MM.1S (cell line): ENCODE data around the gene UBL5.

Source experiments
- DNase-seq: peaks from one replicate; pipeline ENCODE4 v3.0.0-alpha.2; 2015
- H2AFZ ChIP-seq: fragments of 300-600 bp; sonication (generic); 2 replicates; pipeline ENCODE4 v1.6.0; 2016; ENCODE audit warnings: antibody characterized with exemption, low read length
- H3F3A ChIP-seq: fragments of 300-600 bp; sonication (generic); 2 replicates; pipeline ENCODE4 v1.6.1; 2016; ENCODE audit warnings: mild to moderate bottlenecking, antibody characterized with exemption, low read length, moderate library complexity, mixed read lengths; ENCODE audit not compliant: insufficient read depth
- H3K27ac ChIP-seq: fragments of 300-600 bp; sonication (generic); 2 replicates; pipeline ENCODE4 v1.5.1; 2016; ENCODE audit warnings: mild to moderate bottlenecking, low read length
- H3K27me3 ChIP-seq: fragments of 300-600 bp; sonication (generic); replicated peaks from 2 replicates; pipeline ENCODE4 v1.6.0; 2016; ENCODE audit warnings: low read length; ENCODE audit not compliant: insufficient read depth
- H3K36me3 ChIP-seq: fragments of 300-600 bp; sonication (generic); replicated peaks from 2 replicates; pipeline ENCODE4 v1.6.1; 2016; ENCODE audit warnings: mild to moderate bottlenecking, low read length, mixed read lengths; ENCODE audit not compliant: insufficient read depth
- H3K4me1 ChIP-seq: fragments of 300-600 bp; sonication (generic); 2 replicates; pipeline ENCODE4 v1.6.1; 2016; ENCODE audit warnings: low read length, mixed read lengths
- H3K4me2 ChIP-seq: fragments of 300-600 bp; sonication (generic); 2 replicates; pipeline ENCODE4 v1.6.0; 2016; ENCODE audit warnings: low read depth, low read length
- H3K4me3 ChIP-seq: fragments of 300-600 bp; sonication (generic); 2 replicates; pipeline ENCODE4 v1.5.1; 2016; ENCODE audit warnings: low read length, mixed read lengths
- H3K79me2 ChIP-seq: fragments of 300-600 bp; sonication (generic); 2 replicates; pipeline ENCODE4 v1.6.1; 2016; ENCODE audit warnings: mixed run types, low read length, mixed read lengths
- H3K9ac ChIP-seq: fragments of 300-600 bp; sonication (generic); 2 replicates; pipeline ENCODE4 v1.6.1; 2016; ENCODE audit warnings: low read length, mixed read lengths
- H3K9me2 ChIP-seq: fragments of 300-600 bp; sonication (generic); replicated peaks from 2 replicates; pipeline ENCODE4 v1.6.1; 2016; ENCODE audit warnings: mild to moderate bottlenecking, low read length, mixed read lengths; ENCODE audit not compliant: insufficient read depth
- H3K9me3 ChIP-seq: fragments of 300-600 bp; sonication (generic); replicated peaks from 2 replicates; pipeline ENCODE4 v1.6.1; 2016; ENCODE audit warnings: mild to moderate bottlenecking, low read length, mixed read lengths; ENCODE audit not compliant: insufficient read depth
- H4K20me1 ChIP-seq: fragments of 300-600 bp; sonication (generic); 2 replicates; pipeline ENCODE4 v1.6.1; 2016; ENCODE audit warnings: mild to moderate bottlenecking, low read length, moderate library complexity, mixed read lengths; ENCODE audit not compliant: insufficient read depth
- EZH2 ChIP-seq: fragments of 300-600 bp; sonication (generic); optimal IDR thresholded peaks from 2 replicates; pipeline ENCODE3; 2017; ENCODE audit warnings: low read depth, mild to moderate bottlenecking, antibody characterized with exemption, low read length, mixed read lengths
- EZH2phosphoT487 ChIP-seq: fragments of 300-600 bp; sonication (generic); IDR thresholded peaks from 2 replicates; pipeline ENCODE4 v1.6.1; 2018; ENCODE audit warnings: antibody characterized with exemption, low read length
- TF ChIP-seq, protein P1 (sequence below): fragments of 300-600 bp; sonication (generic); IDR thresholded peaks from 2 replicates; pipeline ENCODE4 v1.5.1; 2016; ENCODE audit warnings: antibody characterized with exemption, low read length, mixed read lengths

UBL5 gene

DNA sequence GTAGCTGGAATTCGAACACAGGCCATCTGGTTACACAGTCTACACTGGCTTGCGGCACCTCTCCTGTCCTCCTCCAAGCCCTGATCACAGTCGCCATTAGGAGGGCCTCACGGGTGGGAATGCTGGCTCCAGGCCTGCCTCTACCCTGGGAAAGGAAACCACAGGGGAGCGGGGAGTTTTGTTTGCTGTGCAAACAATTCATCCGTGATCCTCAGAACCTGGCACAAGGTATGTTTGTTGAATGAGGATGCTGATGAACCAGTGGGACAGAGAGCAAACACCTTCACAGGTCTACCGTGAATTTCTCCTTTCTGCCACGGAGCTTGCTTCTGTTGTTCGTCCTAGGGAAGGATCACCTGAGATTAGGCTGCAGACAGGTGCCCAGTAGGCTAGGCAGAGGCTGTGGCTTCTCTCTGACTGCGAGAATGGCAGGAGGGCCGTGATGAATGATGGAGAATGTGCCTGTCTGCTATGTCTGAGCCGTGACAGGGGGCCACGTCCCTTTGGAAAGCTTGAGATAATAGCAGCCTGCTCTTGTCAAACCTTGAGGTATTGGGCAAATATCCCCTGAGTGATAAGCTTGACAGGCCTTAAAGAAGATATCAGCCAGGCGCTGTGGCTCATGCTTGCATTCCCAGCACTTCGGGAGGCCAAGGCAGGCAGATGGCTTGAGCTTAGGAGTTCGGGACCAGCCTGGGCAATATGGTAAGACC lies 44.1 kb downstream of the UBL5 start:
- no peak for TF ChIP-seq EZH2phosphoT487
- TF ChIP-seq, protein P1, sequence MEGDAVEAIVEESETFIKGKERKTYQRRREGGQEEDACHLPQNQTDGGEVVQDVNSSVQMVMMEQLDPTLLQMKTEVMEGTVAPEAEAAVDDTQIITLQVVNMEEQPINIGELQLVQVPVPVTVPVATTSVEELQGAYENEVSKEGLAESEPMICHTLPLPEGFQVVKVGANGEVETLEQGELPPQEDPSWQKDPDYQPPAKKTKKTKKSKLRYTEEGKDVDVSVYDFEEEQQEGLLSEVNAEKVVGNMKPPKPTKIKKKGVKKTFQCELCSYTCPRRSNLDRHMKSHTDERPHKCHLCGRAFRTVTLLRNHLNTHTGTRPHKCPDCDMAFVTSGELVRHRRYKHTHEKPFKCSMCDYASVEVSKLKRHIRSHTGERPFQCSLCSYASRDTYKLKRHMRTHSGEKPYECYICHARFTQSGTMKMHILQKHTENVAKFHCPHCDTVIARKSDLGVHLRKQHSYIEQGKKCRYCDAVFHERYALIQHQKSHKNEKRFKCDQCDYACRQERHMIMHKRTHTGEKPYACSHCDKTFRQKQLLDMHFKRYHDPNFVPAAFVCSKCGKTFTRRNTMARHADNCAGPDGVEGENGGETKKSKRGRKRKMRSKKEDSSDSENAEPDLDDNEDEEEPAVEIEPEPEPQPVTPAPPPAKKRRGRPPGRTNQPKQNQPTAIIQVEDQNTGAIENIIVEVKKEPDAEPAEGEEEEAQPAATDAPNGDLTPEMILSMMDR, result no peak
- no peak for TF ChIP-seq EZH2
- Histone ChIP-seq H3K4me2 (no peak overlapping the region), H3F3A (0 out of 2 replicates have a peak, but pooled peaks cover 3% of the 10 kb centered on the region), H3K4me1 (peaks cover 18% of the 10 kb centered on the region), H2AFZ (no peak overlapping the region), H3K27ac (no peak overlapping the region), H3K4me3 (no peak overlapping the region), H3K9ac (no peak overlapping the region), H3K79me2 (no peaks in the 10 kb centered on the region), H3K9me2 (no peaks in the 10 kb centered on the region), H4K20me1 (no peaks in the 10 kb centered on the region), H3K36me3 (no peaks in the 10 kb centered on the region), H3K9me3 (no peaks in the 10 kb centered on the region), H3K27me3 (no peaks in the 10 kb centered on the region)
- DNase-seq, result no peak

DNA sequence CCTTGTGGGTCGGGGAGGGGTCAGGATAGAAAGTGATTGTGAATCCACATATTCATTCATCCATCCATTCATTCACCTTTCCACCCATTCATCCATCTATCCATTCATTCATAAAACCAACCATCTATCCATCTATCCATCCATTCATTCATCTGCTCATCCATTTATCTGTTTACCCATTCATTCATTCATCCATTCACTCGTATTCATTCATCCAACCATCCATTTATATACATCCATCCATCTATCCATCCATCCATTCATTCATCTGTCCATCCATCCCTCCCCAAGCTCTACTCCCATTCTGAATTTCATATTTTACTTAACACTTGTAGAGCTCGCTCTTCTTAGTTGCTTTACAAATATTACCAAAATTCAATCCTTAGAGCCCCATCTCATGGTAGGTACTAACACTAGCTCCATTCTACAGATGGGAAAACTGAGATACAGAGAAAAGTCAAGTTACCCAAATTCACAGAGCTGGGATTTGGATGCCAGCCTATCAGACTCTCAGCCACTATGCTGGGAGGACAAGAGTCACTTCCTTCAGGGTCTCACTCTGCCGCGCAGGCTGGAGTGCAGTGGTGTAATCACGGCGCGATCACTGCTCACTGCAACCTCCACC lies 45.0 kb downstream of the UBL5 start:
- Histone ChIP-seq H3K9me2 (no peaks in the 10 kb centered on the region), H3K4me1 (peaks cover 16% of the 10 kb centered on the region), H3K4me2 (no peak overlapping the region), H3F3A (0 out of 2 replicates have a peak, but pooled peaks cover 3% of the 10 kb centered on the region), H2AFZ (no peak overlapping the region), H3K9ac (no peak overlapping the region), H3K9me3 (no peaks in the 10 kb centered on the region), H3K79me2 (no peaks in the 10 kb centered on the region), H3K36me3 (no peaks in the 10 kb centered on the region), H3K4me3 (no peak overlapping the region), H4K20me1 (no peaks in the 10 kb centered on the region), H3K27me3 (no peaks in the 10 kb centered on the region), H3K27ac (no peak overlapping the region)
- TF ChIP-seq EZH2phosphoT487 (no peak), EZH2 (no peak)
- TF ChIP-seq, protein P1, result no peak
- no peak for DNase-seq

DNA sequence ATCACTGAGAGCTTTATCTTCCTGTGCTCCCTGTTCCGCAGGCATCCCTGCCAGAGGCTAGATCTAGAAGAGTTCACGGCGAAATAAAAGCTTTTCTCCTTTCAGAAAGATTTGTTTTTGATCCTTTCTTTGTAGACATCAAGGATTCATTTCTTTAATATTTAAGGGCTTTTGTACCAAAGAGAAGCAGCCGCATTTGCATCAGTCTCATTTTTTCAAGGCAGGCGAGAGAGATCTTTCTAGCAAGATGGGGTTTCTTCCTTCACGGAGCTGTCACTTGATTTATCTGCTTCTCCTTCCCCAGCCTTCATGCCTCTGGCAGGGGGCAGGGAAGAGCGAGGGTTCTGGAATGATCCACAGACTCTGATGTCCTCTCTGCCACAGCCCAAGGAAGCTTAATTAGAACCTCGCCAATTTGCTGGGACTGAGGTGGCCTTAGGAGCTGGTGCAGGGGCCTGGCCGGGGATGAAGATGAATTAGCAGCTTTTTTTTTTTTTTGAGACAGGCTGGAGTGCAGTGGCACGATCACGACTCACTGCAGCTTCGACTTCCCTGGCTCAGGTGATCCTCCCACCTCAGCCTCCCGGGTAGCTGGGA lies 47.4 kb downstream of the UBL5 start:
- Histone ChIP-seq H3K4me1 (peaks cover 26% of the 10 kb centered on the region), H4K20me1 (no peaks in the 10 kb centered on the region), H3K27ac (no peak overlapping the region), H3K9me3 (no peaks in the 10 kb centered on the region), H3F3A (0 out of 2 replicates have a peak, but pooled peaks cover 5% of the 10 kb centered on the region), H3K79me2 (no peaks in the 10 kb centered on the region), H3K4me2 (peak overlapping the region; percentile 11; the same call in 1 of the 2 replicates), H2AFZ (no peak overlapping the region), H3K36me3 (no peaks in the 10 kb centered on the region), H3K27me3 (no peaks in the 10 kb centered on the region), H3K9me2 (no peaks in the 10 kb centered on the region), H3K4me3 (no peak overlapping the region), H3K9ac (no peak overlapping the region)
- TF ChIP-seq, protein P1, result no peak
- no peak for TF ChIP-seq EZH2phosphoT487
- DNase-seq, result no peak
